ENCODE measurements around the gene BCAS4.

DNA sequence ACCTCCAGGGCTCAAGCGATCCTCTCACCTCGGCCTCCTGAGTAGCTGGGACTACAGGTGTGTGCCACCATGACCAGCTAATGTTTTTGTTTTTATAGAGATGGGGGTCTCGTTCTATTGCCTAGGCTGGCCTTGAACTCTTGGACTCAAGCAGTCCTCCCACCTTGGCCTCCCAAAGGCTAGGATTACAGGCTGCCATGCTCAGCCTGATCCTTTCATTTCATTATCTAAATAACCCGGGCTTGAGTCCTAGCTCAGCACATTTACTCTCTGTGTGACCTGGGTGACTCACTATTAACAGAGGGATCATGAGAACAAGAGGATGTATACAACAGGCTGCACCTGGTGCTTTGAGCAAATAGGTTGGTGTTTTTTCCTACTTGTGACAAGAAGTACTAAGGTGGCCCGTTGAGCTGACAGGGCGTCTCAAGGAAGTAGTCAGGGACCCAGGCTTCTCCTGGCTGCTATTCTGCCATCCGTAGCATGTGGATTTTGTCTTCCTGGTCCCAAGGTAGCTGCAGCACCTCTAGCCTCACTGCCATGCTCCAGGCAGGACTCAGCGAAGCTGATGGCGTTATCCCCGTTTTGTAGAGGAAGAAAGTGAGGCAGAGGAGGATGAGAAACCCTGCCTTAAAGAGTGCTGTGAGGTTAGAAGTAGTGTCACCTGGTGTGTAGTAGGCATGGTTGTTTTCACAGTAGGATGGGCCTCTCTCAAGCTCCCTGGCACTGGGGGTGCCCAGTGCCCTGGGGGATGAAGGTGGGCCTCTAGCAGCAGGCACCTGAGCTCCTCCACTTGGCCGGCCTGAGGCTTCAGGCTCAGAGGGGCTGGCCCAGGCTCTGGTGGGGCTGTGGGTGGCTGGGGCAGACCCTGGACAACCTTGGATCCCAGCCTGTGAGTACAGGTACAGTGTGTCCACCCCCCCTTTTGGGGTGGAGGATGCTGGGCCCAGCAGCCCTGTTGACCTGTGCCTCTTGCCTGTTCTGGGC is 73.9 kb downstream of the BCAS4 start:
- TF ChIP-seq, protein P1, sequence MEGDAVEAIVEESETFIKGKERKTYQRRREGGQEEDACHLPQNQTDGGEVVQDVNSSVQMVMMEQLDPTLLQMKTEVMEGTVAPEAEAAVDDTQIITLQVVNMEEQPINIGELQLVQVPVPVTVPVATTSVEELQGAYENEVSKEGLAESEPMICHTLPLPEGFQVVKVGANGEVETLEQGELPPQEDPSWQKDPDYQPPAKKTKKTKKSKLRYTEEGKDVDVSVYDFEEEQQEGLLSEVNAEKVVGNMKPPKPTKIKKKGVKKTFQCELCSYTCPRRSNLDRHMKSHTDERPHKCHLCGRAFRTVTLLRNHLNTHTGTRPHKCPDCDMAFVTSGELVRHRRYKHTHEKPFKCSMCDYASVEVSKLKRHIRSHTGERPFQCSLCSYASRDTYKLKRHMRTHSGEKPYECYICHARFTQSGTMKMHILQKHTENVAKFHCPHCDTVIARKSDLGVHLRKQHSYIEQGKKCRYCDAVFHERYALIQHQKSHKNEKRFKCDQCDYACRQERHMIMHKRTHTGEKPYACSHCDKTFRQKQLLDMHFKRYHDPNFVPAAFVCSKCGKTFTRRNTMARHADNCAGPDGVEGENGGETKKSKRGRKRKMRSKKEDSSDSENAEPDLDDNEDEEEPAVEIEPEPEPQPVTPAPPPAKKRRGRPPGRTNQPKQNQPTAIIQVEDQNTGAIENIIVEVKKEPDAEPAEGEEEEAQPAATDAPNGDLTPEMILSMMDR (IDR thresholded peaks at IDR 0.05) = no peak
- no peak for TF ChIP-seq POLR2AphosphoS5 (IDR thresholded peaks at IDR 0.05; ENCODE audit: low read depth, low read length)

All from Panc1 (cell line).